IPS-18c (cell line): Measurements from ENCODE around the gene HBG1.
"Not testable (repeated sequence)": the region's sequence is repeated elsewhere in the genome, so short reads cannot be mapped to it uniquely, and the experiment has no call there.

ENCODE experiments used
- H3K4me3 ChIP-seq: 2 replicates; pipeline ENCODE4 v1.7.0; 2013; ENCODE audit warnings: low read depth, mild to moderate bottlenecking, low read length, moderate library complexity; ENCODE audit not compliant: insufficient read depth
- H3K9me3 ChIP-seq: one replicate; pipeline ENCODE4 v1.6.1; 2013; ENCODE audit warnings: mild to moderate bottlenecking, low read length, moderate library complexity; ENCODE audit not compliant: control insufficient read depth, insufficient read depth

HBG1 gene

DNA sequence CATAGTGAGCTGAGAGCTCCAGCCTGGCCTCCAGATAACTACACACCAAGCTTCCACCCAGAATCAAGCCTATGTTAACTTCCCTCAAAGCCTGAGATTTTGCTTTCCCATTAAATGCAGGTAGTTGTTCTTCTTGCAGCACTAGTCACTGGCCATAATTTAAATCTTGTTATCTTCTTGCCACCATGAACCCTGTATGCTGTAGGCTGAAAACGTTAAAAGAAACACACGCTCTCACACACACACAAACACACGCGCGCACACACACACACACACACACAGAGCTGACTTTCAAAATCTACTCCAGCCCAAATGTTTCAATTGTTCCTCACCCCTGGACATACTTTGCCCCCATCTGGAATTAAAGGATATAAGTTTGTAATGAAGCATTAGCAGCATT is 3.8 kb upstream of the HBG1 start:
- H3K9me3 ChIP-seq, H3K4me3 ChIP-seq: not testable (repeated sequence)

DNA sequence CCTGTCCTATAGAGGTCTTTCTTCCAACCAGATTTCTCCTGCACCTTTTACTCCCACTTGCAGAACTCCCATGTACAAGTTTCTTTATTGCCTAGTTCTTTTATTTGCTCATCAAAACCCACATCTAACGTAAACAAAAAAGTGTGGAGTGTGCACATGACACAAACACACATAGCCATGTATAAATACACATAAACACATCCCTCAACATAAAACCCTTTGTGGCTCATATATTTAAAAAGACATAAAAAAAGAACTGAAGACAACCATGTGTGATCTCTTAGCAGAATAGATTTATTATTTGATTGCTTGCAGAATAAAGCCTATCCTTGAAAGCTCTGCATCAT is 3.2 kb upstream of the HBG1 start:
- Histone ChIP-seq H3K4me3 (no peak overlapping the region), H3K9me3 (no peaks in the 10 kb centered on the region)

DNA sequence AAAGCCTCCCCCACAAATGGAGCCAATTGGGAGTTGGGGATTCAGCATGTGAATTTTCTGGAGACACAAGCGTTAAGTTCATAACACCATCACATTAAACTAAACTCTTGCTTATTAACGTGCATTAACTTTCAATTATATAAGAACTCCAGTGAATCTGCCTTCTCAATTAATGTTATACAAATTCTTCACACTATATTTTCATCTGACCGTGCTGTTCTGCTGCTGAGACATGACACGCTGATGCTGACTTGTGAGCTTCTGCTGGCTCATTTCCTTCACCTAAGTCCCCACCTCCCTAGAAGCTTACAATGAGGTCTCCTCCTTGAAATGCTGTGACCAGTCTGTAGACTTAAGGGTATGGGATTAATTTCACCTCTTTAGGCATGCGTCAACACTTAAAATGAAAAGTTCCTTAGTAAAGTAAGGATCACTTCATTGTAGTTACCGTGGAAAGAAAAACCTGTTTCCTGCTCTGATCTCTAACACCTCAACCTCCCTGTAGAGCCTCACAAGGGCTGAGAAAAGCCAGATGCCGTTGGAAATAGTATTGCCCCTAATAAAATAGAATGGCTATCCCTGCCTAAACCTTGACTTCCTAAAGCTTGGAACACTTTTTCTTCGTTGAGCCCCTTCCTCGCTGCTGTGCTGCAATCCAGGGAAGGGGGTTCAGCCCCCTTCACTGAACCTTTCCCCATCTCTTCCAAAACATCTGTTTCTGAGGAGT is 2.7 kb upstream of the HBG1 start:
- H3K9me3 ChIP-seq: no peaks in the 10 kb centered on the region
- H3K4me3 ChIP-seq: no peak overlapping the region

DNA sequence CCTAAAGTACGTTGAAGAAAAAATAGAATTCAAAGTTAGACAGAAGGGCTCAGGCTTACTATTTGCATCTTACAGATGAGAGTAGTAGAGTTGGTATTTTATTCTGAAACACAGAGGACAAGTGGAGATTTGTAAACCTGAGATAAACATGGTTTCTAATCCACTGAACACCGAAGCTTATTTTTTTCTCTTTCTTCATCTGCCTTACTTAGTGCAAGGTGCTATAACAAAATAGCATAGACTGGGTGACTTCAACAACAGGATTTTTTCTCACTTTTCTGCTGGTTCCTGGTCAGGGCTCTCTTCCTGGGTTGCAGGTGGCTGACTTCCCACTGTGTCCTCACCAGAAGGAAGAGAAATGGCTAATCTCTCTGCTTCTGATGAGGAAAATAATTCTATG is 2.1 kb upstream of the HBG1 start:
- Histone ChIP-seq H3K9me3 (no peaks in the 10 kb centered on the region), H3K4me3 (no peak overlapping the region)

DNA sequence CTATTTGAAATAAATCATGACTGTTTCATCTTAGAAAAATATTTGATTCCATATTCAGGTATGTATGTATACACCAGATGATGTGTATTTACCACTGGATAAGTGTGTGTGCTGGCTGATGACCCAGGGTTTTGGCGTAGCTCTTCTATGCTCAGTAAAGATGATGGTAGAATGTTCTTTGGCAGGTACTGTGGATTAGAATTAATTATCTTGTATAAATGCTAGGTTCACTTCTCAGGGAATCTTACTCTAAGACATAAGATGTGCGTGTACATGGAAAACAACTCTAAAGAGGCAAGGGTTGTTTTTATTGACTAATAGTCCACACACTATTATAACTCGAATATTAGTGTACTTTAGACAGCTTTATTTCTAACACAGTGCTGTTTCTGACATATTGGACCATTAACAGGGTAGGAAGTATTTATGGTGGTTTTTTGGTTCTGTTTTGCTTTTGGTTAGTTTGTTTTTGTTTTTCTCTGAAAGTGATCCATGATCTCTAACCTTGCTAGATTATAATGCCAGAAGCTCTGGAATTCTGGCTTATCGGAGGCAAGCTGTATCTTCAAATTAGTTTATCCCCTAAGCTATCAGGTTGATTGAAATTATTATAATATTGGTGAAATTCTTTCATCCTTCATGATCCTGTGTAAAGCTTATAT is 1.0 kb upstream of the HBG1 start:
- H3K4me3 ChIP-seq: no peak overlapping the region
- H3K9me3 ChIP-seq: no peaks in the 10 kb centered on the region

DNA sequence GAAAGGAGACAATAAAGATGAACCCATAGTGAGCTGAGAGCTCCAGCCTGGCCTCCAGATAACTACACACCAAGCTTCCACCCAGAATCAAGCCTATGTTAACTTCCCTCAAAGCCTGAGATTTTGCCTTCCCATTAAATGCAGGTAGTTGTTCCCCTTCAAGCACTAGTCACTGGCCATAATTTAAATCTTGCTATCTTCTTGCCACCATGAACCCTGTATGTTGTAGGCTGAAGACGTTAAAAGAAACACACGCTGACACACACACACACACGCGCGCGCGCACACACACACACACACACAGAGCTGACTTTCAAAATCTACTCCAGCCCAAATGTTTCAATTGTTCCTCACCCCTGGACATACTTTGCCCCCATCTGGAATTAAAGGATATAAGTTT is 1.2 kb downstream of the HBG1 start:
- H3K9me3 ChIP-seq, H3K4me3 ChIP-seq: not testable (repeated sequence)

DNA sequence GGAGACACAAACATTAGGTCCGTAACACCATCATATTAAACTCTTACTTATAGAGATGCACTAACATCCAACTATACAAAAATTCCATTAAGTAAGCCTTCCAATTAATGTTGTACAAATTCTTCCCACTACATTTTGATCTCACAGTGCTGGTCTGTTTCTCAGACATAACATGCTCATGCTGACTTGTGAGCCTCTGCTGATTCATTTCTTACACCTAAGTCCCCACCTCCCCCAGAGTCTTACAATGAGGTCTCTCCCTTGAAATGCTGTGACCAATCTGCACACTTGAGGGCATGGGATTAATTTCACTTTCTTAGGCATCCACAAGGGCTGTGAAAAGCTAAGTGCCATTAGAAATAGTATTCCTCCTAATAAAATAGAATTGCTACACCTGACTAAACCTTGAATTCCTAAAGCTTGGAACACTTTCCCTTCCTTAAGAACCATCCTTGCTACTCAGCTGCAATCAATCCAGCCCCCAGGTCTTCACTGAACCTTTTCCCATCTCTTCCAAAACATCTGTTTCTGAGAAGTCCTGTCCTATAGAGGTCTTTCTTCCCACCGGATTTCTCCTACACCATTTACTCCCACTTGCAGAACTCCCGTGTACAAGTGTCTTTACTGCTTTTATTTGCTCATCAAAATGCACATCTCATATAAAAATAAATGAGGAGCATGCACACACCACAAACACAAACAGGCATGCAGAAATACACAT is 2.0 kb downstream of the HBG1 start:
- Histone ChIP-seq H3K4me3 (no peak overlapping the region), H3K9me3 (no peaks in the 10 kb centered on the region)

DNA sequence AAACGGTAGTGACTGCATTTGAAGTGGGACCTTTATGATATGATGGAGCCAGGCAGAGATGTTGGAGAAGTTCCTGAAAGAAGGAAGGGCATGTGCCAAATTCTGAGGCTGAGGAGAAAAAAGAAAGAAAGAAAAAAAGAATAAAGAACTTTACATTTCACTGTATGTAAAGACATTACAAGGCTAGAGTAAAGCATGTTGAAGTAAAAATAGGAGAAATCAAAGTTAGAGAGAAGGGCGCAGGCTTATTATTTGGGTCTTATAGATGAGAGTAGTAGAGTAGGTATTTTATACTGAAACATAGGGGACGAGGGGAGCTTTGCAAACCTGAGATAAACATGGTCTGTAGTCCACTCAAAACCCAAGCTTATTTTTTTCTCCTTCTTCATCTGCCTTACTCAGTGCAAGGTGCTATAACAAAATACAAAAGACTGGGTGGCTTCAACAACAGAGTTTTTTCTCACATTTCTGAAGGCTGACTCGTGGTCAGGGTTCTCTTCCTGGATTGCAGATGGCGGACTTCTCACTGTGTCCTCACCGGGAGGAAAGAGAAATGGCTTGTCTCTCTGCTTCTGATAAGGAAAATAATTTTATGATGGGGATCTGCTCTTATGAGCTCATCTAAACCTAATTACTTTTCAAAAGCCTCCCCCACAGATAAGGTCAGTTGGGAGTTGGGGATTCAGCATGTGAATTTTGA is 2.7 kb downstream of the HBG1 start:
- no peak overlapping the region for H3K4me3 ChIP-seq
- no peaks in the 10 kb centered on the region for H3K9me3 ChIP-seq

DNA sequence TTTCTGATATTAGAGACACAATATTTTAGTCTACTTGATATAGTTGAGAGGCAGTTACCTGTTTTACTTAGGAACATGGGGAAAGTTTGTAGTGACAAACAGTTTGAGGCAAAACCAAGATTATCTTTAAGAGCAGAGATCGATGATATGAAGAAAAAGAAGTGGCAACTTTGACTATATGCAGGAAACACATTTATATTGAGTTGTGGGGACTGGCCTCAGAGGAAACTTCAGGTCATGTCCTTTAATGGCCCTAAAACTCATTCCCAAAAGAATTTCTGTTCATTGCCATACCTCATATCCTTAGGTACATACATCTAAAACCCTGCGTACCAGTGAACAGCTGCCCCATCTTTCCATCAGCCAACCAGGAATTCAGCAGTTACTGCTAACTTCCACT is 4.5 kb downstream of the HBG1 start:
- Histone ChIP-seq H3K9me3 (no peaks in the 10 kb centered on the region), H3K4me3 (no peak overlapping the region)

DNA sequence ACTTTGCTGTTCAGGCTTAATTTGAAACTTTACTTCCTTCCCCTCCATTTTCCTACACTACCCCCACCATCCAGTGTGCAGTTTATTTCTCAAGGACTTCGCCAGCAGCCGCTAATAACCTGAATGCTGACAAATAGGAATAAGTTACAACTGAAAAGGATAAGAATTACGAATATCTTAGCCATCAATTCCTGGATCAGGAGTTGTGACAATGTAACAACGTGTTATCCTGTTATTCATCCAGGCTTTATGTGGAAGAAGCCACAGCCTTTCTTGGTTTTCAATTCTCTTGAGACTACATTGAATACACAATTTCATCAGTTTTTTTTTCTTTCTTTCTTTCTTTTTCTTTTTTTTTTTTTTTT is 5.9 kb downstream of the HBG1 start:
- H3K9me3 ChIP-seq: no peaks in the 10 kb centered on the region
- no peak overlapping the region for H3K4me3 ChIP-seq

DNA sequence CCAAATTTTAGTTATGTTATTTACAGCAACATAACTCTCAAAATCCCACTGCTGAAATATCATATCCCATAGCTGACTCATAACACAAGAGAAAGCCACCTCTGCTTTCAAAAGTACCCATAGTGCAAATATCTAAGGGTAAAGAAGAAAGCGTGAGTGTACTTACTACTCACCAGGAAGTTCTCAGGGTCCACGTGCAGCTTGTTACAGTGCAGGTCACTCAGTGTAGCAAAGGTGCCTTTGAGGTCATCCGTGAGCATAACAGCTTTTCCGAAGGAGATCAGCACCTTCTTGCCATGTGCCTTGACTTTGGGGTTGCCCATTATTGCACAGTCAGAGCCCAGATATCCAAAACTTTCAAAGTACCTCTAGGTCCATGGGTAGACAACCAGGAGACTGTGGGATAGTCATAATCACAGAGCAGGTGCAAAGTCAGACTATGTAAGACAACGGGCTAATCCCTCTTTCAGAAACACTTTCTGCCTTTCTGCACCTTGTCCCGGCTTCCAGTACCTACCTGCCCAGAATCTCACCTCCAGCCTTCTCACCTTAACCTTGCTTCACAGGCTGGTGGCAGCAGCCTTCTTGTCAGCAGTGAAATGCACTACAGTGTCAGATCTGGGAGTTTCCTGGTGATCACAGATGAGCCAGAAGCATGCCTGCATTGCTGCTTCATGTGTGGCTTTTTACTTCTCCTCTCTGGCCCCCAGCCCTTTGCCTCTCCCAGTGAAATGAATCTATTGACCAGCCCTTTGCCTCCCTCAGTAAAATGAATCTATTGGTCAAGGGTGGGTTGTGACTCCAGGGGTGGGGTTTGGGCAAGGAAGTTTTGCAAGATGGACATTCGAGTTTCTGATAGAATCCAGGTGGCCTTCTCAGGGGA is 6.5 kb downstream of the HBG1 start:
- H3K4me3 ChIP-seq: no peak overlapping the region

DNA sequence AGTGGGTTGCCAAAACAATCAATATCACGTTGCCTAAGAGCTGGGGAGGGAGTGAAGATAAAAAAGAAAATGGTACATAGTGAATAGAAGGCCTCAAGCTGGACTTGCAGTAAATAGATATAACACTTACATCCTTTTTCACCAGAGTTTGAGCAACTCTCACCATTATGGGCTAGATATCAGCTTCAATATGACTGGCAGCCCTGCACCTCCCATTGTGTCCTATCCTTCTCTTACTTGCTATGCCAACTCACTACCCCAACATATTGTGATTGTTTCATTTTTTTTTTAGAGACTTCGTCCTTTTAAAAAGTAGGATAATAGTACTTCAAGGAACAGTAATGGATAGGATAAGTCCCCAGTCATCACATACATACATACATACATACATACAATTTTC is 7.4 kb downstream of the HBG1 start:
- no peaks in the 10 kb centered on the region for H3K9me3 ChIP-seq

More for the DNA sequence above, 6.5 kb downstream of the HBG1 start:
- H3K9me3 ChIP-seq: no peaks in the 10 kb centered on the region

DNA sequence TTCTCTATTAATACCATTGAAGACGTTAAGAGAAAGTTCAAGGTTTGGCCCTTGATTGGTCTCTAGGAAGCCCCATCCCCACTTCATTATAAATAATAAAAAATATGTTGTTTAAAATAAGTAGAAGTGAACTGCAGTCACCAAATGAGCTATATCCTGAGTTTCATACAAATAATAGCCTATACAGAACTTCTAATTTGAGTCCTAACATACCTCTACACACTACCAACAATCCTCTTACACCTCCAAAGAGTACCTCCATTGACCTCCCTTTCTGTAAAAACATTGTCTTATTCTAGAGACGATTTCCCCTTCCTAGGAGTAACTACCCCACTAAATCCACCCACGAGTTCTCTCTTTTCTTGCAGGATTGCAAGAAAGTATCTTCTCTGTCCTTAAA is 8.2 kb downstream of the HBG1 start:
- no peaks in the 10 kb centered on the region for H3K9me3 ChIP-seq
- H3K4me3 ChIP-seq: no peak overlapping the region

More for the DNA sequence above, 7.4 kb downstream of the HBG1 start:
- H3K4me3 ChIP-seq: no peak overlapping the region

DNA sequence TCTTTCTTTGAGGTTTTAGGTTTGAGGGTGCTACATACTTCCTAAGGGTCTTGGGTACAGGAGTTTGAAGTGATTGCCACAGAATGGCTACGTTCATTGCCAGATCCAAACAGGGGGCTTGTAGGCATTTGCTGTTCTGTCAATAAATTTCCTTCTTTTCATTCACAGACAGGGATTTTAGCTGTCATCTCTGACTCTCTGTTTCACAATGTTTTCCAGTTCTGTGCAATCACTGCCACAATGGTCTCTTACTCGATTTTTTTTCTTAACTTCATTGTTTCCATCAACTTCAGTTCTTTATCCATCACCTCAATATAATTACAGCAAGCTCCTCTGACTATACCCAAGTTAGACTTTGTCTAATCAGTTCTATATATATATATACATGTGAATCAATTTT is 9.2 kb downstream of the HBG1 start:
- Histone ChIP-seq H3K4me3 (no peak overlapping the region), H3K9me3 (no peaks in the 10 kb centered on the region)

DNA sequence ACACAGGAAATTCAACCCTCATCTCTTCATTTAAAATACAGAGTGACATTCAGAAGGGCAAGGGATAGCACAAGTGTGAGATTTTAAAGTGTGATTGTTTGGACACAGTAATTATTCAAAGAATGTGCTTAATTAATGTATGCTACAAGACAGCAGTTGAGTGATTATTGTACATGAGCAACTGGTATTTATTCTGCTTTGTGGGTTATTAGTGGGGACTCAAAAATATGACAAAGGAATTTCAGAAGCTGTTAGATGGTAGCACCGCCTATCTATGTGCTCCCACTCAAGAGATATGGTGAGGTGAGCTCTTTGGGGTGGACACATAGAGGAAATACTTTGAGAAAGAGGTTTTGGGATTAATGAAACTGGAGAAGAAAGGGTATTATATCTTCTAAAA is 9.6 kb downstream of the HBG1 start:
- Histone ChIP-seq H3K4me3 (no peak overlapping the region), H3K9me3 (no peaks in the 10 kb centered on the region)

DNA sequence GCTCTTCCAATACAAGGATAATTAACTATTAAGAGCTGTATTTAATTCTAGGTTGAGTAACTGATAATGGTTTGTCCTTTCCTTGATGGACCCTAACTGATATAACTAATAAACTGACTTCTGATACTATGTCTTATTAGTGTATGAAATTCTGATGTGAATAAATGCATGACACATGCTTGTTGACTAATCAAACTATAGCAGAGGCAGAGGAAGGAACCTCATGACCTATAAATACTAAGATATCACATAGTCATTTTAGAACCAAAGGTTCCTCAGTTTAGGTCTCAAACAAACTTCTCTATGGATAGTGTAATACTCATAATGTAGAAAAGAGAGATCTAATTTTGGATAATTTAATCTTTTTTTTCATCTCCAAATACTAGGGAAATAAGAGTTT is 10.6 kb downstream of the HBG1 start:
- H3K4me3 ChIP-seq: no peak overlapping the region

DNA sequence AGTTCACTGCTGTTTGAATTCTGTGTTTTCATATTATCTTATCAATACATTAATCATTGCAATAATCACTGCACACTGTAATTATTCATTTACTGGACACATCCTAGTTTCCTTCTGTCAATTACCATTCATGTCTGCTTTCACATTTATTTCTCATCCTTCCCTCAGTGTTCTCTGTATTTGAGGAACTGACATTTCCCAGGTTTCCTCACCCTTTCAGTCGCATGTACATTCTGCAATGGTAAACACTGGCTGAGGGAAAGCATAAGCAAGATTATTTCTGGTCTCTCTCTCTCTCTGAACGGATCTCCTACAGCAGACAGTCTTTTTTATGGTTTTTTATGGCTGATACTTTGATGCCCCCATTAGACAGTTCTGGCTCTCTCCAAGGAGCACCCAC is 11.2 kb downstream of the HBG1 start:
- Histone ChIP-seq H3K4me3 (no peak overlapping the region), H3K9me3 (no peaks in the 10 kb centered on the region)

More for the DNA sequence above, 10.6 kb downstream of the HBG1 start:
- H3K9me3 ChIP-seq: no peaks in the 10 kb centered on the region
